ENCODE measurements around the gene CCDC181. TPM values are rescaled to one million over a fixed set of nuclear protein-coding genes. Genes with fewer than 3 reads are reported as not detected.

CCDC181 gene
- total and polyA plus RNA-seq, 2 experiments from 2014 or later = 0.79 to 1.3 TPM

DNA sequence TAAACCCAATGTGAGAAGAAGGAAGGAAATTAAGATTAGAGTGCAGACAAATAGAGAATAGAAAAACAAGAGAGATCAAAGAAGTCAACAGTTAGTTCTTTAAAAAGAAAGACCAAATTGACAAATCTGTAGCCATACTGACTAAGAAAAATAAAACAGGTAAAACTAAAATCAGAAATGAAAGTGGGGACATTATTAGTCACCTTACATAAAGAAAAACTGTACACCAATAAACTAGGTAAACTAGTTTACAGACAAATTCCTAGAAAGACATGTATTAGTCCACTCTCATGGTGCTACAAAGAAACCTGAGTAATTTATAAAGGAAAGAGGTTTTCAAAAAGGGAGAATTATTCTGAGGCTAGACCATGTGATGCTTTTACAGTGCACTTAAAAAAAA is 37.0 kb downstream of the CCDC181 start:
- Histone ChIP-seq H3K9me2 (replicated peaks; ENCODE audit: insufficient read depth) (no peaks in the 10 kb centered on the region), H3K9me3 (ENCODE audit: low read depth) (no peaks in the 10 kb centered on the region), H2AFZ (no peak overlapping the region), H3K27me3 (no peaks in the 10 kb centered on the region), H3K79me2 (no peaks in the 10 kb centered on the region), H3K27ac (no peak overlapping the region), H3K4me2 (no peak overlapping the region), H3K36me3 (replicated peaks; ENCODE audit: insufficient read depth, low read depth) (no peaks in the 10 kb centered on the region), H3K4me3 (no peak overlapping the region), H3K4me1 (ENCODE audit: insufficient read depth) (no peaks in the 10 kb centered on the region), H4K20me1 (ENCODE audit: insufficient read depth, poor library complexity, severe bottlenecking) (no peaks in the 10 kb centered on the region)
- DNase-seq (ENCODE audit: low spot score) = no peak
- no peak for TF ChIP-seq EZH2 (IDR thresholded peaks at IDR 0.05; ENCODE audit: borderline replicate concordance)
- TF ChIP-seq, protein P1, sequence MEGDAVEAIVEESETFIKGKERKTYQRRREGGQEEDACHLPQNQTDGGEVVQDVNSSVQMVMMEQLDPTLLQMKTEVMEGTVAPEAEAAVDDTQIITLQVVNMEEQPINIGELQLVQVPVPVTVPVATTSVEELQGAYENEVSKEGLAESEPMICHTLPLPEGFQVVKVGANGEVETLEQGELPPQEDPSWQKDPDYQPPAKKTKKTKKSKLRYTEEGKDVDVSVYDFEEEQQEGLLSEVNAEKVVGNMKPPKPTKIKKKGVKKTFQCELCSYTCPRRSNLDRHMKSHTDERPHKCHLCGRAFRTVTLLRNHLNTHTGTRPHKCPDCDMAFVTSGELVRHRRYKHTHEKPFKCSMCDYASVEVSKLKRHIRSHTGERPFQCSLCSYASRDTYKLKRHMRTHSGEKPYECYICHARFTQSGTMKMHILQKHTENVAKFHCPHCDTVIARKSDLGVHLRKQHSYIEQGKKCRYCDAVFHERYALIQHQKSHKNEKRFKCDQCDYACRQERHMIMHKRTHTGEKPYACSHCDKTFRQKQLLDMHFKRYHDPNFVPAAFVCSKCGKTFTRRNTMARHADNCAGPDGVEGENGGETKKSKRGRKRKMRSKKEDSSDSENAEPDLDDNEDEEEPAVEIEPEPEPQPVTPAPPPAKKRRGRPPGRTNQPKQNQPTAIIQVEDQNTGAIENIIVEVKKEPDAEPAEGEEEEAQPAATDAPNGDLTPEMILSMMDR (IDR thresholded peaks at IDR 0.05; ENCODE audit: poor library complexity) = no peak
- TF ChIP-seq EZH2phosphoT487 (IDR thresholded peaks at IDR 0.05; ENCODE audit: low read depth, severe bottlenecking, unreplicated experiment) = no peak

DNA sequence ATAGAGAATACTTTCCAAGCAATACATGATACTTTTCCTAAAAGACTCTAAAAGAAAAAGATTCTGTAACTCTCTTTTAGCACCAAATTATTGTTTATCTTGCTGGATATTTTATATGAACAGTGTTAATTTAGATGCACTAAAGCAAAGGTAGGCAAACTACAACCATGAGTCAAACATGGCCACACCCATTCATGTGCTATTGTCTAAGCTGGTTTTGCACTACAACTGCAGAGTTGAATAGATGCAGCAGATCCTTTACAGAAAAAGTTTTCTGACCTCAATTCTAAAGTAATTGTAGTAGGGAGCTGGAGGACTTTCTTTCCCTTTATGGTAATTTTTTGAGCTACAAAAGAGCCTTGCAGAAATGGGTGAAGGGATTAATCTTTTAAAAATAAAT is 39.9 kb downstream of the CCDC181 start:
- Histone ChIP-seq H4K20me1 (ENCODE audit: insufficient read depth, poor library complexity, severe bottlenecking) (no peaks in the 10 kb centered on the region), H2AFZ (no peak overlapping the region), H3K27me3 (no peaks in the 10 kb centered on the region), H3K4me3 (no peak overlapping the region), H3K36me3 (replicated peaks; ENCODE audit: insufficient read depth, low read depth) (no peaks in the 10 kb centered on the region), H3K9me2 (replicated peaks; ENCODE audit: insufficient read depth) (no peaks in the 10 kb centered on the region), H3K9me3 (ENCODE audit: low read depth) (no peaks in the 10 kb centered on the region), H3K4me2 (no peak overlapping the region), H3K4me1 (ENCODE audit: insufficient read depth) (no peaks in the 10 kb centered on the region), H3K79me2 (no peaks in the 10 kb centered on the region), H3K27ac (no peak overlapping the region)
- TF ChIP-seq EZH2phosphoT487 (IDR thresholded peaks at IDR 0.05; ENCODE audit: low read depth, severe bottlenecking, unreplicated experiment) = no peak
- TF ChIP-seq EZH2 (IDR thresholded peaks at IDR 0.05; ENCODE audit: borderline replicate concordance) = no peak
- TF ChIP-seq, protein P1 (IDR thresholded peaks at IDR 0.05; ENCODE audit: poor library complexity) = no peak
- no peak for DNase-seq (ENCODE audit: low spot score)

DNA sequence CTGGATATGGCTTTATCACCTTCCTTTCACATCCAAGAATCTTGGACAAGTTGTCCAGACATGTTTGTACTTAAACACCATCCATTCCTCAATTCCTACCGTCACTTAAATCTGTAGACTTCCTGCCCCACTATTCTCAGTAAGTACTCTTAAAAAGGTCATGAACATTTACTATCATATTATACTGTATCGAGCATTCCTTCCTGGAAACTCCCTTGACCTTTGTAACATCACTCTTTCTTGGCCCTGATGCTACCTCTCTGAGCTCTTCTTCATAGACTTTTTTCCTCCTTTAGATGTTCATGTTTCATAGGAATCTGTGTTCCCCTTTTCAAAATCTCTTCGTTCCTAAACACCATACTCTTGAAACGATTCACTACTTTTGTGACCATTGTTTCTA is 43.8 kb downstream of the CCDC181 start:
- DNase-seq (ENCODE audit: low spot score) = no peak
- WGBS (ENCODE audit: low lambda C conversion rate, missing lambda C conversion rate) = 93% methylated on average over 4 of the region's 4 CpGs
- H3K9me2 ChIP-seq (replicated peaks; ENCODE audit: insufficient read depth) = no peaks in the 10 kb centered on the region
- TF ChIP-seq, protein P1 (IDR thresholded peaks at IDR 0.05; ENCODE audit: poor library complexity) = no peak
- TF ChIP-seq EZH2phosphoT487 (IDR thresholded peaks at IDR 0.05; ENCODE audit: low read depth, severe bottlenecking, unreplicated experiment) (no peak), EZH2 (IDR thresholded peaks at IDR 0.05; ENCODE audit: borderline replicate concordance) (no peak)
- H3K4me3 ChIP-seq = no peak overlapping the region
- no peaks in the 10 kb centered on the region for H3K9me3 ChIP-seq (ENCODE audit: low read depth)
- H3K4me2 ChIP-seq = no peak overlapping the region
- no peaks in the 10 kb centered on the region for H3K79me2 ChIP-seq
- no peak overlapping the region for H3K27ac ChIP-seq
- no peak overlapping the region for H2AFZ ChIP-seq
- no peaks in the 10 kb centered on the region for H3K36me3 ChIP-seq (replicated peaks; ENCODE audit: insufficient read depth, low read depth)
- no peaks in the 10 kb centered on the region for H4K20me1 ChIP-seq (ENCODE audit: insufficient read depth, poor library complexity, severe bottlenecking)
- H3K27me3 ChIP-seq = no peaks in the 10 kb centered on the region
- no peaks in the 10 kb centered on the region for H3K4me1 ChIP-seq (ENCODE audit: insufficient read depth)

DNA sequence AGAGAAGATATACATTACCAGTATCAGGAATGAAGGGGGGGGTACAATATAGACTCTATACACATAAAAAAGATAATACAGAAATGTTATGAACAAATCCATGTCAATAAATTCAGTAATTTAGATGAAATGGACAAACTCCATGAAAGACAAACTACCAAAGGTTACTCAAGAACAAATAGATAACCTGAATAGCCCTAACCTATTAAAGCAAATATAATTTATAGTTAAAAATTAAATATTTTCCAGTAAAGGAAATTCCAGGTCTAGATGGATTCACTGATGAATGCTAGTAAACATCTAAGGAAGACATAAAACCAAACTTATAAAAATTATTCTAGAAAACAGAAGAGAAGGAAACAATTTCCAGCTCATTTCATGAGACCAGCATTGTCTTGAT is 46.1 kb downstream of the CCDC181 start:
- TF ChIP-seq, protein P1 (IDR thresholded peaks at IDR 0.05; ENCODE audit: poor library complexity) = no peak
- no peak for TF ChIP-seq EZH2 (IDR thresholded peaks at IDR 0.05; ENCODE audit: borderline replicate concordance)
- TF ChIP-seq EZH2phosphoT487 (IDR thresholded peaks at IDR 0.05; ENCODE audit: low read depth, severe bottlenecking, unreplicated experiment) = no peak
- H3K4me2 ChIP-seq = no peak overlapping the region
- H3K27me3 ChIP-seq = no peaks in the 10 kb centered on the region
- H2AFZ ChIP-seq = no peak overlapping the region
- H3K4me3 ChIP-seq = no peak overlapping the region
- H3K9me2 ChIP-seq (replicated peaks; ENCODE audit: insufficient read depth) = no peaks in the 10 kb centered on the region
- no peak for DNase-seq (ENCODE audit: low spot score)
- H3K9me3 ChIP-seq (ENCODE audit: low read depth) = no peaks in the 10 kb centered on the region
- no peaks in the 10 kb centered on the region for H3K4me1 ChIP-seq (ENCODE audit: insufficient read depth)
- H3K79me2 ChIP-seq = no peaks in the 10 kb centered on the region
- no peak overlapping the region for H3K27ac ChIP-seq
- no peaks in the 10 kb centered on the region for H3K36me3 ChIP-seq (replicated peaks; ENCODE audit: insufficient read depth, low read depth)
- peaks cover 2% of the 10 kb centered on the region for H4K20me1 ChIP-seq (ENCODE audit: insufficient read depth, poor library complexity, severe bottlenecking)
